Measurements from ENCODE around the gene LIM2.

- no peak for TF ChIP-seq REST (IDR thresholded peaks at IDR 0.05; ENCODE audit: unreplicated experiment)
- TF ChIP-seq POLR2AphosphoS5 (IDR thresholded peaks at IDR 0.05; ENCODE audit: low read depth), result no peak
- TF ChIP-seq CTCF (conservative IDR thresholded peaks at IDR 0.05; ENCODE audit: low read depth in 2 of 2), result no peak
- TF ChIP-seq CREB1 (CRISPR knock-in tag; IDR thresholded peaks at IDR 0.05; ENCODE audit: low read depth), result no peak
- TF ChIP-seq EZH2phosphoT487 (IDR thresholded peaks at IDR 0.05; ENCODE audit: unreplicated experiment), result no peak
Measured at GRCh38 chr19:51331716-51332115, 56.1 kb downstream of the LIM2 start.
